ENCODE data around the gene AMT.

AMT gene

DNA sequence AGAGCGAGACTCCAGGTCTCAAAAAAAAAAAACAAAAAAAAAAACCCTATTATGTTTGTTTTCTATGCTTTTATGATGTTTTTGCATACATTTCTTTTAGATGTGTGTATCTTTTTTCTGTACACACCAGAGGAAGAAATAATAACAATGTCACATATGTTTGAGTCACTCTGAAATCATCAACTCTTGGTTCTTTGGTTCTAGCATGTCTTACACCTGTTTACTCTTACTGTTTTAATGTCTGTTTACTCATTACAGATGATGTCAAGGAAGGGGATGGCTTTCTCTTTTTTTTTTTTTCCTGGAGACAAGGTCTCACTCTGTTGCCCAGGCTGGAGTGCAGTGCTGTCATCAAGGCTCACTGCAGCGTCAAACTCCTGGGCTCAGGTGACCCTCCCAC lies 34.6 kb downstream of the AMT start:
- DNase-seq = no peak

DNA sequence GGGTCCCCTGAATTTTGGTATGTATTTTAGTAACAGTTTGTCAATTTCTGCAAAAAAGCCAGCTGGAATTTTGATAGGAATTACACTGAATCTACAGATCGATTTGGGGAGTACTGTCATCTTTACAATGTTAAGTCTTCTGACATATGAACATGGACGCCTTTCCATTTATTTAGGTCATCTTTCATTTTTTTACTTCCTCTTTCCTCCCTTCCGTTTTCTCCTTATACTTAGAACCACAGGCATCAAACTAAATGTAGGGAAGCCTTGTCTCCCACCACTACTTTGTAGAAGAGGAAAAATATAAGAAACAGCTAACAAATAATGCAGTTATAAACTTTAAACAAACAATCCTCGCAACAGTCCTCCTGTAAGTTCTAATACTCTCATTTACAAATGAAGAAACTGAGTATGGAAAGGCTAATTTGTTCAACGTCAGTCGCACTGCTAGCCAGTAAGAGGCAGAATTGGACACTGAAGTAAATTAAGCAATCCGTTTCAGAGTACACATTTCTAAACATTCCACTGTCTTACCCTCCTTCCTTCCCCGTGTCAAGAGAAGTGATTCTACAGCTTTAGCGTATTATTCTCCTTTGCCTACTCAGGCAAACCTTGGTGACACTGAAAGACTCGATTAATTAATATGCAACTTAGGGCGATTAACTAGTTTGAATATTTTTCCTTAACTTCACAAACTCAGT lies 36.1 kb downstream of the AMT start:
- peak; percentile 66 to 72 for DNase-seq

DNA sequence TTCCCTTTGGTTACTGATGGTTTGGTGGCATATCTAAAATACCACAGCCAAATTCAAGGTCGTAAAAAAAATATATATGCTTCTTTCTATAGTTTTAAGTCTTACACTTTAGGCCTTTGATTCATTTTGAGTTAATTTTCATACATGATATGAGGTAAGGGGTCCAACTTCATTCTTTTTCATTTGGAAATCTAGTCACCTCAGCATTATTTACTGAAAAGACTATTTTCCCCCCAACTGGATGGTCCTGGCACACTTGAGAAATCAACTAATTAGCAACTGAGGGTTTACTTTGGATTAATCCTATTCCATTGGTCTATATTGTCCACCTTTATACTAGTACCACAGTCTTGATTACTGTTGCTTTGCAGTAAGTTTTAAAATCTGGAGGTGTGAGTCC lies 36.7 kb downstream of the AMT start:
- DNase-seq = no peak

DNA sequence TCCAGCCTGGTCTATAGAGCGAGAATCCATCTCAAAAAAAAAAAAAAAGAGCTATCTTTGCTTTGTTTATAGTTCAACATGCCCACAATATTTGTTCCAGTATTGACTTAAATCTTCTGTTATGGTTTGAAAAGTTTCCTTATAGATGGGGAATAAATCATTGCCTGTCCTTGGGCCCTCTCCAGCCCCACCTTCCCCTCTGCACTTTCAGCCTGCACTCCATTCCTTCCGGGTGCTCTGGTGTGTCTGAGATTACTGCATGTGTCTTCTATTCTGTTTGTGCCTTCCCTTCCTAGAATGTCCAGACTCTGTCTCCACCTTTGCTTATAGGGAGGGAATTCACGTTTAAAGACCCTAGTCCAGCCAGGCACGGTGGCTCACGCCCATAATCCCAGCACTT lies 38.9 kb downstream of the AMT start:
- no peak for DNase-seq

DNA sequence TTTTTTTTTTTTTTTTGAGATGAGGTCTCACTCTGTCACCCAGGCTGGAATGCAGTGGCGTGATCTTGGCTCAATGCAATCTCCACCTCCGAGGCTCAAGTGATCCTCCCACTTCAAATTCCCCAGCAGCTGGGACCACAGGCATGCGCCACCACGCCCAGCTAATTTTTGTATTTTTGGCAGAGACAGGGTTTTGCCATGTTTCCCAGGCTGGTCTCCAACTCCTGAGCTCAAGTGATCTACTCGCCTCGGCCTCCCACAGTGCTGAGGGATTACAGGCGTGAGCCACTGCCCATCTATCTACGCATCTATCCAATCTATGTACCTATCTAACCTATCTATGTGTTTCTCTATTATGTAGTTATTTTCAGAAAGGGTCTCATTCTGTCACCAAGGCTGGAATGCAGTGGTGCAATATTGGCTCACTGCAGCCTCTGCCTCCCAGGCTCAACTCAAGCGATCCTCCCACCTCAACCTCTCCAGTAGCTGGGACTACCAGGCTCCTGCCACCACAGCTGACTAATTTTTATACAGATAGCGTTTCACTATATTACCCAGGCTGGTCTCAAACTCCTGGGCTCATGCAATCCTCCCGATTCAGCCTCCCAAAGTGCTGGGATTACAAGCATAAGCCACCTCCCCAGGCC lies 43.9 kb downstream of the AMT start:
- no peak for DNase-seq

DNA sequence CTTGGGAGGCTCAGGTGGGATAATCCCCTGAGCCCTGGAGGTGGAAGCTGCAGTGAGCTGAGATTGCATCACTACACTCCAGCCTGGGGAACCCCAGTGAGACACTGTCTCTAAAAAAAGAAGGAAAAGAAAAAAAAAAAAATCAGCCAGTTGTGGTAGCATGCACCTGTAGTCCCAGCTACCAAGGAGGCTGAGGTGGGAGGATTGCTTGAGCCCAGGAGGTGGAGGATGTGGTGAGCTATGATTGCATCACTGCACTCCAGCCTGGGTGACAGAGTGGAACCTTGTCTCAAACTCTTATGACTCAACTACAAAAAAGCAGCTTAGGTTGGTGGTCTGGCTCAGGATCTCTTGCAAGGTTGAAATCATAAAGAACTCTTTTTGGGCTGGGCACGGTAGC lies 44.8 kb downstream of the AMT start:
- peak; percentile 35 to 66 for DNase-seq

DNA sequence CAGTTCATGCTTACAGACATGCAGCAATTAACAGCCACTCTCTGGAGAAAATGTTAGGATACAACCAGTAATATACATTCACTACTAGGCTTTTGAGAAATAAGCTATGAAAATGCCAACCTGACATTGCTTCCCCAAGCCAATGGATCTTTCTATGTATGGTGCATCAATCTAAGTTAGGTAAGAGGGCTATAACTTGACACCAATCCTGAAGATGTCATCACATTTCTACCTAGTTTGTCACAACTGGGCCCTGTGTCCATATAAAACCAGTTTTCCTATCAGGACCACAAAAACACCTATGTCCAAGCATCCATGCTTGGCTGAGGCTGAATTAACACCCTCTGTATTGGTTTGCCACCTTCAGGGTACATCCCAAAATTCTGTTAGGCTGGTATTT lies 50.3 kb downstream of the AMT start:
- no peak for DNase-seq

DNA sequence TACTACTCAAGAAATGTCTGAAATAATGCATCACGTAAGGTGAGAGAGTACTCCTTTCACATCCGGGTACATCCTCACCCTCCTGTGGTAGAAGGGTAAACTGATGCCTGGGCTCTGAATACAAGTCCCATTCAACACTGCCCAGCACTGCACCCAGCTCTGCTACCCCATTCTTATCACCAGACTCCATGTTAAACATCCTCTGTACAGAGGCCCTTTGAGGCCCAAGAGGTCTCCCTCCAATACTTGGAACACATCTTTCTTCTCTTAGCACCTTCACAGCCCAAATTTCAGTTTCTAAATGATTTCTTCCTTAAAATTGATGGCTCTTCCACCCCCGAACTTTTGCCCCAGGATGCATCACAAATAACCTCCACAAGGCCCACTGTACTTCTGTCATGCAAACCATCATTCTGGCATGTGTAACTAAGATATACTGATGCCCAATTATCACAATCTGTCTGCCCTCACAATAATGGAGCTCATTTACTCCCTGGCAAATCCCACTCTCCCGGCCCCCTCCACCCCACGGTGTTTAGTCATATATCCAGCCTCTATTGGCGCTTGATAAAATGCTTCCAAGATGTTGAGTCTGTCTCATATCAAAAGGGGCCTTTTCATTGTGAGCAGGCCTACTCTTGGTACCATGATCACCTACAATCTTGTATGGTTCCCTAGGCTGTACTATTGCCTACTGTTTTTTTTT lies 51.5 kb downstream of the AMT start:
- no peak for DNase-seq

All from AML-193 (cell line).